ENCODE data around the gene MMAB. TPM values are rescaled to one million over a fixed set of nuclear protein-coding genes. Genes with fewer than 3 reads are reported as not detected.
A peak's percentile ranks its signal among the peaks of the same experiment; 100 is the strongest.

Gene MMAB
- total and polyA plus RNA-seq, 4 experiments from 2014 or later, result 16.0 to 30.2 (median 17.0) TPM

GRCh38 chr12:109591041-109591440, 17.7 kb upstream of the MMAB start:
- Histone ChIP-seq H3K4me3 (ENCODE audit: low read length in 2 of 2) (no peak overlapping the region), H3K4me1 (ENCODE audit: insufficient read depth, low read length) (peaks cover 18% of the 10 kb centered on the region), H3K27me3 (ENCODE audit: insufficient read depth, low read length) (no peaks in the 10 kb centered on the region), H3K36me3 (ENCODE audit: insufficient read depth, low read length) (peaks cover 10% of the 10 kb centered on the region), H3K9me3 (ENCODE audit: control insufficient read depth in 1 of 2, low read length in 2 of 2) (no peaks in the 10 kb centered on the region), H3K27ac (ENCODE audit: low read depth, low read length) (no peak overlapping the region)
- H3K4me3 Mint-ChIP-seq, result no peak overlapping the region
- DNase-seq, result no peak
- ChIA-PET CTCF (ENCODE audit: partially characterized antibody) (no interaction called here), POLR2A (ENCODE audit: partially characterized antibody) (no interaction called here)
- H3K27me3 Mint-ChIP-seq, result no peaks in the 10 kb centered on the region
- peaks cover 21 to 34% of the 10 kb centered on the region in 2 donors for H3K36me3 Mint-ChIP-seq
- H3K27ac Mint-ChIP-seq, result no peak overlapping the region
- intact Hi-C loops (cut with micrococcal nuclease), result no loop called here
- no peaks in the 10 kb centered on the region for H3K9me3 Mint-ChIP-seq
- H3K4me1 Mint-ChIP-seq, result peaks cover 11 to 28% (median 19%) of the 10 kb centered on the region in 4 donors

GRCh38 chr12:109590566-109590965, 17.3 kb upstream of the MMAB start:
- H3K27me3 ChIP-seq (ENCODE audit: insufficient read depth, low read length), result no peaks in the 10 kb centered on the region
- Mint-ChIP-seq H3K4me1 (peaks cover 8 to 24% (median 15%) of the 10 kb centered on the region in 4 donors), H3K36me3 (peaks cover 21 to 34% of the 10 kb centered on the region in 2 donors), H3K27me3 (no peaks in the 10 kb centered on the region), H3K4me3 (no peak overlapping the region), H3K27ac (no peak overlapping the region), H3K9me3 (no peaks in the 10 kb centered on the region)
- no peak overlapping the region for H3K27ac ChIP-seq (ENCODE audit: low read depth, low read length)
- ChIA-PET CTCF (ENCODE audit: partially characterized antibody) (no interaction called here), POLR2A (ENCODE audit: partially characterized antibody) (no interaction called here)
- H3K4me3 ChIP-seq (ENCODE audit: low read length in 2 of 2), result no peak overlapping the region
- DNase-seq, result no peak
- intact Hi-C loops (cut with micrococcal nuclease), result no loop called here
- peaks cover 10% of the 10 kb centered on the region for H3K36me3 ChIP-seq (ENCODE audit: insufficient read depth, low read length)
- no peaks in the 10 kb centered on the region for H3K9me3 ChIP-seq (ENCODE audit: control insufficient read depth in 1 of 2, low read length in 2 of 2)
- peaks cover 14% of the 10 kb centered on the region for H3K4me1 ChIP-seq (ENCODE audit: insufficient read depth, low read length)

- no peak overlapping the region for H3K4me3 Mint-ChIP-seq
- POLR2A ChIA-PET (ENCODE audit: partially characterized antibody), result no interaction called here
- H3K27ac ChIP-seq (ENCODE audit: low read depth, low read length), result no peak overlapping the region
- H3K27me3 Mint-ChIP-seq, result no peaks in the 10 kb centered on the region
- CTCF ChIA-PET (ENCODE audit: partially characterized antibody), result interaction anchor here (0.9 to 1.1 kb wide), 2 partner anchors 8 to 15 kb away, joined by 3 to 6 read pairs; no protein-coding TSS in a partner anchor
- peaks cover 25 to 39% of the 10 kb centered on the region in 2 donors for H3K36me3 Mint-ChIP-seq
- no peaks in the 10 kb centered on the region for H3K27me3 ChIP-seq (ENCODE audit: insufficient read depth, low read length)
- no peak overlapping the region for H3K4me3 ChIP-seq (ENCODE audit: low read length in 2 of 2)
- intact Hi-C loops (cut with micrococcal nuclease), result no loop called here
- no peak overlapping the region for H3K27ac Mint-ChIP-seq
- H3K36me3 ChIP-seq (ENCODE audit: insufficient read depth, low read length), result peaks cover 10% of the 10 kb centered on the region
- no peaks in the 10 kb centered on the region for H3K9me3 Mint-ChIP-seq
- H3K9me3 ChIP-seq (ENCODE audit: control insufficient read depth in 1 of 2, low read length in 2 of 2), result no peaks in the 10 kb centered on the region
- no peak for DNase-seq
- peaks cover 4 to 16% (median 8%) of the 10 kb centered on the region in 4 donors for H3K4me1 Mint-ChIP-seq
- peaks cover 6% of the 10 kb centered on the region for H3K4me1 ChIP-seq (ENCODE audit: insufficient read depth, low read length)
Measured at GRCh38 chr12:109589691-109590245, 16.5 kb upstream of the MMAB start.

- CTCF ChIA-PET (ENCODE audit: partially characterized antibody), result interaction anchor here (0.9 to 1.1 kb wide), 2 partner anchors 9 to 15 kb away, joined by 3 to 6 read pairs; no protein-coding TSS in a partner anchor
Measured at GRCh38 chr12:109589240-109589590, 15.9 kb upstream of the MMAB start.

GRCh38 chr12:109588461-109589239, 15.3 kb upstream of the MMAB start:
- intact Hi-C loops (cut with micrococcal nuclease), result no loop called here
- Mint-ChIP-seq H3K4me1 (peaks cover 0 to 4% (median under 1%) of the 10 kb centered on the region in 4 donors), H3K36me3 (peaks cover 28 to 39% of the 10 kb centered on the region in 2 donors), H3K9me3 (no peaks in the 10 kb centered on the region), H3K27ac (peak overlapping the region in 1 of 7 donors; percentile 64), H3K27me3 (no peaks in the 10 kb centered on the region), H3K4me3 (no peak overlapping the region)
- no peak for DNase-seq
- no peaks in the 10 kb centered on the region for H3K4me1 ChIP-seq (ENCODE audit: insufficient read depth, low read length)
- no peaks in the 10 kb centered on the region for H3K27me3 ChIP-seq (ENCODE audit: insufficient read depth, low read length)
- CTCF ChIA-PET (ENCODE audit: partially characterized antibody), result interaction anchor here (0.9 to 1.1 kb wide), 2 partner anchors 9 to 14 kb away, joined by 3 to 6 read pairs; no protein-coding TSS in a partner anchor
- H3K9me3 ChIP-seq (ENCODE audit: control insufficient read depth in 1 of 2, low read length in 2 of 2), result no peaks in the 10 kb centered on the region
- H3K4me3 ChIP-seq (ENCODE audit: low read length in 2 of 2), result no peak overlapping the region
- peaks cover 10% of the 10 kb centered on the region for H3K36me3 ChIP-seq (ENCODE audit: insufficient read depth, low read length)
- POLR2A ChIA-PET (ENCODE audit: partially characterized antibody), result no interaction called here
- no peak overlapping the region for H3K27ac ChIP-seq (ENCODE audit: low read depth, low read length)

More at GRCh38 chr12:109589240-109589590, 15.9 kb upstream of the MMAB start:
- Histone ChIP-seq H3K27ac (ENCODE audit: low read depth, low read length) (no peak overlapping the region), H3K36me3 (ENCODE audit: insufficient read depth, low read length) (peaks cover 10% of the 10 kb centered on the region), H3K4me1 (ENCODE audit: insufficient read depth, low read length) (peaks cover under 1% of the 10 kb centered on the region), H3K9me3 (ENCODE audit: control insufficient read depth in 1 of 2, low read length in 2 of 2) (no peaks in the 10 kb centered on the region), H3K4me3 (ENCODE audit: low read length in 2 of 2) (no peak overlapping the region), H3K27me3 (ENCODE audit: insufficient read depth, low read length) (no peaks in the 10 kb centered on the region)
- Mint-ChIP-seq H3K4me3 (no peak overlapping the region), H3K27ac (no peak overlapping the region), H3K27me3 (no peaks in the 10 kb centered on the region), H3K4me1 (peaks cover 0 to 10% (median 3%) of the 10 kb centered on the region in 4 donors), H3K36me3 (peaks cover 25 to 39% of the 10 kb centered on the region in 2 donors), H3K9me3 (no peaks in the 10 kb centered on the region)
- POLR2A ChIA-PET (ENCODE audit: partially characterized antibody), result no interaction called here
- no peak for DNase-seq
- intact Hi-C loops (cut with micrococcal nuclease), result no loop called here

- Mint-ChIP-seq H3K4me3 (no peak overlapping the region), H3K27me3 (no peaks in the 10 kb centered on the region), H3K27ac (no peak overlapping the region), H3K9me3 (no peaks in the 10 kb centered on the region), H3K4me1 (no peaks in the 10 kb centered on the region), H3K36me3 (peaks cover 29 to 36% of the 10 kb centered on the region in 2 donors)
- no peak overlapping the region for H3K27ac ChIP-seq (ENCODE audit: low read depth, low read length)
- no peaks in the 10 kb centered on the region for H3K27me3 ChIP-seq (ENCODE audit: insufficient read depth, low read length)
- H3K36me3 ChIP-seq (ENCODE audit: insufficient read depth, low read length), result peaks cover 10% of the 10 kb centered on the region
- no peaks in the 10 kb centered on the region for H3K4me1 ChIP-seq (ENCODE audit: insufficient read depth, low read length)
- ChIA-PET CTCF (ENCODE audit: partially characterized antibody) (interaction anchor here (5.3 kb wide), 1 partner anchor 9 kb away, joined by 45 read pairs; no protein-coding TSS in a partner anchor), POLR2A (ENCODE audit: partially characterized antibody) (no interaction called here)
- DNase-seq, result no peak
- no peaks in the 10 kb centered on the region for H3K9me3 ChIP-seq (ENCODE audit: control insufficient read depth in 1 of 2, low read length in 2 of 2)
- H3K4me3 ChIP-seq (ENCODE audit: low read length in 2 of 2), result no peak overlapping the region
- intact Hi-C loops (cut with micrococcal nuclease), result no loop called here
Measured at GRCh38 chr12:109587921-109588320, 14.6 kb upstream of the MMAB start.

- Mint-ChIP-seq H3K4me3 (no peak overlapping the region), H3K27ac (no peak overlapping the region)
- CTCF ChIA-PET (ENCODE audit: partially characterized antibody), result interaction anchor here (0.7 to 5.3 kb wide), 2 partner anchors 10 to 14 kb away, joined by 3 to 45 read pairs; no protein-coding TSS in a partner anchor
Measured at GRCh38 chr12:109586385-109587296, 13.3 kb upstream of the MMAB start.

More at GRCh38 chr12:109586385-109587296, 13.3 kb upstream of the MMAB start:
- no peaks in the 10 kb centered on the region for H3K27me3 ChIP-seq (ENCODE audit: insufficient read depth, low read length)
- H3K9me3 ChIP-seq (ENCODE audit: control insufficient read depth in 1 of 2, low read length in 2 of 2), result no peaks in the 10 kb centered on the region
- POLR2A ChIA-PET (ENCODE audit: partially characterized antibody), result no interaction called here
- Mint-ChIP-seq H3K4me1 (no peaks in the 10 kb centered on the region), H3K36me3 (peaks cover 35% of the 10 kb centered on the region in 2 donors), H3K9me3 (no peaks in the 10 kb centered on the region), H3K27me3 (no peaks in the 10 kb centered on the region)
- H3K36me3 ChIP-seq (ENCODE audit: insufficient read depth, low read length), result peaks cover 14% of the 10 kb centered on the region
- no peak for DNase-seq
- H3K4me3 ChIP-seq (ENCODE audit: low read length in 2 of 2), result no peak overlapping the region
- intact Hi-C loops (cut with micrococcal nuclease), result no loop called here
- H3K27ac ChIP-seq (ENCODE audit: low read depth, low read length), result no peak overlapping the region
- no peaks in the 10 kb centered on the region for H3K4me1 ChIP-seq (ENCODE audit: insufficient read depth, low read length)
